IPS DF 19.7 (cell line): ENCODE results near the gene LYPD4.
A peak's percentile ranks its signal among the peaks of the same experiment; 100 is the strongest.

Experiments used
- DNase-seq: peaks from one replicate; pipeline ENCODE4 v3.0.0-alpha.2; 2013; ENCODE audit warnings: low read depth, low spot score

LYPD4 gene

GRCh38 chr19:41851456-41851855, 7.0 kb upstream of the LYPD4 start:
- DNase-seq = no peak

DNA sequence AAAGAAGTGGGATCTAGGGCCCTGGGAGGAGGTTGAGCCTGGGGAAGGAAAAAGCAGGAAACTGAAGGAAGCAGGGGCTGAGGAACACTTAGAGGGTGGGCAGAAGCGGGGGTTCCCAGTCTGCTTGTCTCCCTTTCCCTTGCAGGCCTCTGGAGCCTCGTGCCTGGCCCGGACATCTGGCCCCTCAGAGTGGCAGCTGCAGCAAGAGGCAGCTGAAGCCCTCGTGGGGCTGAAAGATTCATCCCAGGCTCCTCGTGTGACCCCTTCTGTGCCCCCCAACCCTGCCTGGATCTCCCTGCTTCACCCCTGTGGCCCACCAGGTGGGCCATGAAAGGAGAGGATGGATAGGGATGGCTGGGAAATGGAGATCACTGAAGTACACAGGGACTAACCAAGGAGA, 5.9 kb upstream of the LYPD4 start:
- DNase-seq = no peak

DNA sequence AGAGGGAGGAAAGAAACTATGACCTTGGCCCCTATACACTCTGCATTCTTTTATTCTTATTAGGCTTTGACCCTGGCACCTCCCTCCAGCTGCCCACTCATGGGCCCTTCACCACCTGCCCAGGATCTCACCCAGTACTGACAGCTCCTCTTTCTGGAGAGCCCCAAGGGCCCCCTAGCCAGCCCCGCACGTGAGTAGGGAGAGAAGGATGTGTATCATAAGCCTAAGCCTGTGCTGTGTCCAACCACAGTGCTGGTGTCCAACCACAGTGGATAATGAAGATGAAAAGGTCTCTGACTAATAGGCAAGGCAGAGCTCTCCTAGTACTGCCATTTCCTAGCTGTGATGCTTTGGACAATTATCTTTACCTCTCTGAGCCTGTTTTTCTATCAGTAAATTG, 4.6 kb upstream of the LYPD4 start:
- DNase-seq = no peak

- DNase-seq = no peak
These were observed 4.2 kb upstream of the LYPD4 start for GRCh38 chr19:41848666-41849065.

GRCh38 chr19:41847351-41848105, 3.0 kb upstream of the LYPD4 start:
- DNase-seq = no peak

DNA sequence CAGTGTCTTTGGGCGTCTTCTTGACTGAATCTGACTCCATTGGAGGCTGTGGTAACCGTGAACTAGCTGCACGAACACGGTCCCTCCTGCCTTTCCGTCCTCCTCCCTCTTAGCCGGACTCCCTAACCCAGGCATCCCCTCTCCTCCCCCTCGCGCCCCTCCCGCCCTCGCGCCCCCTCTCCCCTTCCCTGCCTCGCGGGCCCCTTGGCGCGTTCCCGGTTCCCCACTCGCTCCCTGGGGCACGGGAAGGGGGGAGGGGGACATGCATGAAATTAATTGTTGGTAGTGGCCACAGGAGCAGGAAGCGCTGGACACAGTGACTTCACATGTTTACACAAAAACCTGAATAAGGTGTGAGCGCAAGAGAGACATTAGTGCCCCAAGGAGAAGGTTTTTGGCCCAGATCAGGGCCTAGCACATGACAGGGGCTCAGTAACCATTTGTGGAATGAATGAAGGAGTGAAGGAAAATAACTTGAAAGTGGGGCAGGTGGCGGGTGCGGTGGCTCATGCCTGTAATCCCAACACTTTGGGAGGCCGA, 638 bp upstream of the LYPD4 start:
- DNase-seq = no peak

DNA sequence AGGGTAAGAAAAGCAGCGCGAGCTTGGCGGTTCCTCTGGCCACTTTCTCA, 343 bp upstream of the LYPD4 start, which contains the start of gene DMRTC2:
DMRTC2 (plus strand) TSS at position 42 of the 50 bp plus-strand sequence. CDS start 2,387 bp downstream, outside the sequence.
- DNase-seq = no peak

DNA sequence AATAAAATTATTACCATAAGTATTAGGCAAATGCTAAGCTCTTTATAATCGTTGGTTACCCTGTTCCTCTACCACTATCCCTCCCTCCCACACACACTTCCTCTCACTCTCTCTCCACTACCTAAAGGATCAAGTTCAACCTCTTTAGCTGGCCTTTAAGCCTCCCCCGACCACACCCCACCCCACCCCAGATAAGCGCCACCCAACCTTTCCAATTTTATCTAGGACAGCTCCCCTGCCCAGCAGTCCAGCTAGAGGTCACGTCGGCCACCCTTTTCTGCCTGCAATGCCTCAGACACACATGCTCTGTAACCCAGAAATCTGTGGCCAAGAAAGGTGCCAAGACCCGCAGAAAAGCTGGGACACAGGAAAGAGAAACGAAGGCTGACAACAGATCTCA, 1.1 kb downstream of the LYPD4 start:
- DNase-seq = no peak

DNA sequence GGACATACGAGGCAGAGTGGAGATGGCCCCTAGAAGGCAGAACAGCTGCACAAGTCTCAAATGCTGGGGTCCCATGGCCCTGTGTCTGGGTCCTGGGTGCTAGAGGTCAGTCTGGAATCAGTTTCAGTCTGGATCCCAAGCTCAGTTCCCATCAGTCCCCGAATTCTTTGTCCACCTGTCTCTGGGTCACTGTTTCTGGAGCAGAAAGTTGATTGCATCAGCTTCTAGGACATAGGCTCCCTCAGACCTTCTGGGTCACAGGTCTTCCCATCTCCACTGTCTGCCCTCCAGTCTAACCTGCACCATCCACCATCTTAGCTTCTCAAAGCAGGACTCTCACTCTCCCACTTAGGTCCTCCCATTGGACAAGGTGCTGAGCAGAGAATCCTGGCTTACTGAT, 5.3 kb downstream of the LYPD4 start:
- no peak for DNase-seq

DNA sequence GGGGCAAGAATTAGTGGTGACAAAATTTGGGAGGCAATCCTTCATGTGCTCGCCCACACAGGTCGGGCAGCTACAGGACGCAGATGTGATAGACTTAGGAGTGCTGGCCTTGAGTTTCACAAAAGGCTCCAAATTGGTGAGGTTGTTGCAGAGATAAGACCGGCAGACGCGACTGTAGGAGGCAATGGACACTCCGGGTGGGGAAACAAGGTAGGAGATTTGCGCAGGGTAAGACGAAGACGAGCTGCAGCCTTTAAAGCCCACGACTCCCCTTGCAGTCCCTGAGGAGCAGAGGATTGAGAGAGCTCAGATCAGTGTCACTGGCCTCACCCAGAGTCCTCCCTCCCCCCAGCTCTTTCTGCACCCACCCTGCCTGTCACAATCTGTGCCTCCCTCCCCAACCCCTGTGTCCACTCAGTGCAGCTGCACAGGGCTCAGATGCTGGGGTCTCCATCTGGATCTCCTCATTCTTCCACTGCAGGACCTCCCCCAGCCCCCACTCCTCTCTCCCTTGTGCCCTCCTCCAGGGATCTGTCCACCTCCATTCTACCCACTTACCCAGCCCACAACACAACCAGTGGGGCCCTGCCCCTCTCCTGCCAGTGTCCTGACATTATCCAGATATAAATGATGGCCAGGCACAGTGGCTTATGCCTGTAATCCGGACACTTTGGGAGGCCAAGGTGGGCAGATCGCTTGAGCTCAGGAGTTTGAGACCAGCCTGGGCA, 6.3 kb downstream of the LYPD4 start:
- DNase-seq = no peak

- DNase-seq = peak; percentile 50
These were observed 23.3 kb downstream of the LYPD4 start for GRCh38 chr19:41821003-41821735.

- DNase-seq = no peak
These were observed 27.7 kb downstream of the LYPD4 start for GRCh38 chr19:41816761-41817160.

- DNase-seq = no peak
These were observed 29.2 kb downstream of the LYPD4 start for GRCh38 chr19:41815301-41815700.

DNA sequence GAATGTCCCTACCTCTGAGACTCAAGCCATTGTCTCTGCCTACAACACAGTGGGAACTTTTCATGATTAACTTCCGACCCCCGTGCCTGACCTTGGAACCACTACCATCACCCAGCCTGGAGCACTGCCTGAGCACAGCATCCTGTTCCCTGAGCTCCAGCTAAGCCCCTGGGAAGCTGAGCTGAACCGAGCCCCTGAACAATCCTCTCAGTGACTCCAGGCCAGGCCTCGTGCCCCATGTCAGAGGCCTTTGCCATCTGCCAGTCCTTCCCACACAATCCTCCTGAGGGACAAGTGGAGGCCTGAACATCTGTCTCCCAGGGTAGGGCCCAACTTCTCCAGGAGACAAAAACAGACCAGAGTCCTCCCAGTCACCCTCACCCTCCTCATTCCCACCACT, 30.6 kb downstream of the LYPD4 start:
- DNase-seq = no peak

DNA sequence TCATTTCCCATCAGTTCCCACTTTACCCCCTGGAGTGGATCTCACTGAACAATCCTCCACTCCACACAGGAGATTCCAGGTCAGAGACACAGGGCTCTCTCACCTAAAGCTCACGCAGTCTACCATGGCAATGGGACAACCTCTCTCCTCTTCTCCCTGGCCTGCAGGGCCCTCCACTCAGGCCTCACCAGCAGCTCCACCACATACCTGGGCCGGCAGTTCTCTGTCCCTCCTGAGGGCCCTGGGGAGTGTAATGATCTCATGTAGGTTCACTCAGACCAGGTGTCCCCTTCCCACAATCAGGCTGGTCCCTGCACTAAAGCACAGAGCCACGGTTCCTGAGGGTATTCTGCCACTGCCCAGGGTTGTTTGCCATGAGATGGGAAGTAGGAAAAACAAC, 32.5 kb downstream of the LYPD4 start:
- DNase-seq = no peak

DNA sequence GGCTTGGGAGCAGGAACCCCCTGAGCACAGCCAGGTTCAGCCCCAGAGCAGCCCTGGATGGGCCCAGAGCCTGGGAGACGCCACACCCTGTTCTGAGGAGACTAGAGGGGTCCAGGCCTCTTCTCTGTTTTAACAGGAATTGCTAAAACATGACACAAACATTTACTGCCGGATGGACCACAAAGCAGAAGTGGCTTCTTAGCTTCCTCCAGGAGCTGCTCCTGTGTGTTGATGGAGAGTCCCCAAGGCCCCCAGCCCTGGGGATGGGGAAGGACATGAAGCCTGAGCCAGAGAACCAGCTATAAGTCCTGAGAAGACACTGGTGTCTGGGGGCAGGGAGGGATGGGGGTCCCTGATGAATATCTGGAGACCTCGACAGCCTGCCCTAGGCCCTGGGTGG, 33.4 kb downstream of the LYPD4 start:
- DNase-seq = no peak

- no peak for DNase-seq
These were observed 34.2 kb downstream of the LYPD4 start for GRCh38 chr19:41810301-41810700.

- DNase-seq = no peak
These were observed 35.6 kb downstream of the LYPD4 start for GRCh38 chr19:41808663-41809566.

GRCh38 chr19:41807176-41807575, 37.3 kb downstream of the LYPD4 start:
- DNase-seq = no peak

DNA sequence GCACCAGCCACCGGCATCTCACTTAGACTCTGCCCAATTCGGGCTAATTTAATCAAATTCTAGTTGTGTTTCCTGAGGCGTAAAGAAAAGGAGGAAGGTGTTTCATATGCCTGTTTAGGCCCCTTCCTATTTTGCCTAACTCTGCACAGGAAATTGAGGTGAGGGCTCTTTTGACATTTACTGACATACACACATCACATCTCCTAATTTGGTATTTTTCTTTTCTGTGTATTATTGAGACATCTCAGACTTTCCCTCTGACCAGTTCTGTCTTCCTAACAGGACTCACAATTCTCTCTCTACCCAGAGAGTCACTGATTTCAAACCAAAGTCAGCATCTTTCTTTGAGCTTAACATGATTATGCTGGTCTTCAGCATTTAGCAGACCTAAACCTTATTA, 40.1 kb downstream of the LYPD4 start:
- no peak for DNase-seq

DNA sequence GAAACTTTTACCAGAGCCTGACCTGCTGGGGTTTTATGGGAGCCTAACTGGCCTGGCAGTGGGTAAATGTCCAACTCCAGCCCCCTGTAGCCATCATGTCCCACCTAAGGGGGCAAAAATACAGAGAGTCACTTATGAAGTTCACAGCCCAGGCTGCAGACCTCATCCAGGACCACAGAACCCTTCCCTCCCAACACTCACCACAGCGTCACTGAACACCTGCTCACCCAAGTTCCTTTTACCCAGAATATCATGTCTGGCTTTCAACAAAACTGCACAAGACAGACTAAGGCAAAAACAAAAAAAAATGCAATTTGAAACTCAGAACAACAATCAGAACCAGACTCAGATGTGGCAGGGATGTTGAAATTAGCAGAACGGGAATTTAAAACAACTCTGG, 41.7 kb downstream of the LYPD4 start:
- no peak for DNase-seq

DNA sequence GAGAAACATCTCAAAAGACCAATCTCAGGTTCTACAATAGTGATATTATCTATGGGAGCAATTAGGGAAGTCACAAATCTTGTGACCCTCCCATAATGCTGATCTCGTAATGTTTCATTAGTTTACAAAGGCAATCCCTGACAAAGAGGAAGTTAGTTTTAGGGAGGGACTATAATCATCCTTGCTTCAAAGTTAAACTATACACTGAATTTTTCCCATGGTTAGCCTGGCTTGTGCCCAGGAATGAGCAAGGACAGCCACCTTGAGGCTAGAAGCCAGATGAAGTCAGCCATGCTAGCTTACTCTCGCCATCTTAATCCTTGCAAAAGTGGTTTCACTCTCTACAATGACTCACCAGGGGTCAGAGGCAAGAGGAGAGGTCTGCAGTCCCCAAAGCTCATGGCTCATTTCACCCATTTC, 42.7 kb downstream of the LYPD4 start:
- no peak for DNase-seq
